Measurements from ENCODE around the gene SUMO2. TPM values are rescaled to one million over a fixed set of nuclear protein-coding genes. Genes with fewer than 3 reads are reported as not detected.
A peak's percentile ranks its signal among the peaks of the same experiment; 100 is the strongest.
"Not testable (repeated sequence)": the region's sequence is repeated elsewhere in the genome, so short reads cannot be mapped to it uniquely, and the experiment has no call there.

Gene SUMO2
- total and polyA plus RNA-seq, 2 of the 4 experiments (the other 2 are of a cell fraction), result 71.3 to 83.7 TPM

- CTCF ChIA-PET, result interaction anchor here (1.6 kb wide), 1 partner anchor 56 kb away, joined by 4 read pairs; no protein-coding TSS in a partner anchor
- POLR2A ChIA-PET (ENCODE audit: unreplicated experiment); dilution Hi-C loops (cut with HindIII; ENCODE audit: low sequenced_read_pairs, unreplicated experiment): not testable (repeated sequence)
These were observed 49.0 kb downstream of the SUMO2 start for GRCh38 chr17:75133607-75134347.

More at GRCh38 chr17:75133607-75134347, 49.0 kb downstream of the SUMO2 start:
- H4K91ac ChIP-seq (ENCODE audit: insufficient read depth, low read depth, low read length); H3K27me3 ChIP-seq (ENCODE audit: control insufficient read depth, insufficient read depth, low read length); H2AK9ac ChIP-seq (replicated peaks; ENCODE audit: low read depth, low read length, poor library complexity); H3K18ac ChIP-seq (ENCODE audit: low read depth, low read length); H3K4me3 ChIP-seq (ENCODE audit: insufficient read depth, low read depth, low read length); BruUV-seq (replicated peaks); H3K9ac ChIP-seq (ENCODE audit: low read depth, low read length); H3K4me2 ChIP-seq (ENCODE audit: low read depth, low read length); H3K9me1 ChIP-seq (ENCODE audit: insufficient read depth, low read length); H2BK5ac ChIP-seq (ENCODE audit: low read depth, low read length, poor library complexity, severe bottlenecking); H2AFZ ChIP-seq (replicated peaks; ENCODE audit: low read length, poor library complexity); H3K4me1 ChIP-seq (ENCODE audit: control insufficient read depth, insufficient read depth, low read length); H3K4ac ChIP-seq (ENCODE audit: low read depth, low read length); H4K20me1 ChIP-seq (ENCODE audit: insufficient read depth, low read length); ATAC-seq (ENCODE audit: low read depth); H3K14ac ChIP-seq (replicated peaks; ENCODE audit: low read depth, low read length); H2BK15ac ChIP-seq (ENCODE audit: low read depth, low read length); H2BK120ac ChIP-seq (ENCODE audit: low read depth, low read length); H3K9me3 ChIP-seq (ENCODE audit: control insufficient read depth, insufficient read depth, low read length); H3K23ac ChIP-seq (ENCODE audit: low read depth, low read length); H3K56ac ChIP-seq (ENCODE audit: extremely low read depth, insufficient read depth, low read length); H2BK20ac ChIP-seq (ENCODE audit: low read depth, low read length); in situ Hi-C loops (cut with MboI; ENCODE audit: low sequenced_read_pairs); H2AK5ac ChIP-seq (ENCODE audit: low read depth, low read length); intact Hi-C loops (cut with micrococcal nuclease); H4K8ac ChIP-seq (ENCODE audit: low read depth in 2 of 2, low read length in 2 of 2); H4K5ac ChIP-seq (ENCODE audit: low read depth, low read length); H3K27ac ChIP-seq (ENCODE audit: insufficient read depth, low read length): not testable (repeated sequence)
- DNase-seq, result peak; percentile 20
- 65% methylated on average over 2 of the region's 14 CpGs; no CpG with 5 or more reads in 1 of the 2 experiments for WGBS, 2 experiments (ENCODE audit: extremely low coverage in 2 of 2, insufficient read length in 1 of 2)
- peaks cover 21 to 68% of the 10 kb centered on the region in 2 experiments for H3K79me1 ChIP-seq (ENCODE audit: low read depth in 1 of 2, low read length in 2 of 2)
- peaks cover 20% of the 10 kb centered on the region for H3K36me3 ChIP-seq (ENCODE audit: control insufficient read depth, insufficient read depth, low read length)

Measured in IMR-90 (cell line).